GM18502 (cell line): Measurements from ENCODE around the gene HOXA2.

Experiments
- ATAC-seq: cut with Tn5 transposase; IDR thresholded peaks from one replicate; pipeline ENCODE4 v1.9.1; 2021; ENCODE audit warnings: mild to moderate bottlenecking; ENCODE audit not compliant: unreplicated experiment, poor library complexity

Gene HOXA2

GRCh38 chr7:27083646-27084045 lies 18.8 kb downstream of the HOXA2 start:
- ATAC-seq, result no peak

- ATAC-seq, result no peak
These were observed 20.3 kb downstream of the HOXA2 start for GRCh38 chr7:27082171-27082570.

- no peak for ATAC-seq
These were observed 21.5 kb downstream of the HOXA2 start for GRCh38 chr7:27080844-27081436.

GRCh38 chr7:27079234-27079975 lies 23.1 kb downstream of the HOXA2 start:
- ATAC-seq, result no peak

- no peak for ATAC-seq
These were observed 23.8 kb downstream of the HOXA2 start for GRCh38 chr7:27078616-27079233.

- ATAC-seq, result no peak
These were observed 29.4 kb downstream of the HOXA2 start for GRCh38 chr7:27073076-27073475.

- ATAC-seq, result no peak
These were observed 30.7 kb downstream of the HOXA2 start for GRCh38 chr7:27071622-27072390.

- ATAC-seq, result no peak
These were observed 34.2 kb downstream of the HOXA2 start for GRCh38 chr7:27068259-27068658.

GRCh38 chr7:27066148-27066547 lies 36.3 kb downstream of the HOXA2 start:
- ATAC-seq, result no peak

- ATAC-seq, result no peak
These were observed 36.8 kb downstream of the HOXA2 start for GRCh38 chr7:27065709-27066108.

GRCh38 chr7:27064661-27065060 lies 37.8 kb downstream of the HOXA2 start:
- ATAC-seq, result no peak

- ATAC-seq, result no peak
These were observed 38.3 kb downstream of the HOXA2 start for GRCh38 chr7:27064159-27064558.

GRCh38 chr7:27062946-27063345 lies 39.5 kb downstream of the HOXA2 start:
- ATAC-seq, result no peak

- ATAC-seq, result no peak
These were observed 49.3 kb downstream of the HOXA2 start for GRCh38 chr7:27053153-27053552.

GRCh38 chr7:27051451-27051850 lies 51.0 kb downstream of the HOXA2 start:
- no peak for ATAC-seq
